Measurements from ENCODE around the gene ERN1. TPM values are rescaled to one million over a fixed set of nuclear protein-coding genes. Genes with fewer than 3 reads are reported as not detected.

Gene ERN1
- total and polyA plus RNA-seq, 2 of the 8 experiments (the other 6 are each of a cell fraction or from before 2014, with no cell fraction given) = 1.8 to 3.9 TPM

DNA sequence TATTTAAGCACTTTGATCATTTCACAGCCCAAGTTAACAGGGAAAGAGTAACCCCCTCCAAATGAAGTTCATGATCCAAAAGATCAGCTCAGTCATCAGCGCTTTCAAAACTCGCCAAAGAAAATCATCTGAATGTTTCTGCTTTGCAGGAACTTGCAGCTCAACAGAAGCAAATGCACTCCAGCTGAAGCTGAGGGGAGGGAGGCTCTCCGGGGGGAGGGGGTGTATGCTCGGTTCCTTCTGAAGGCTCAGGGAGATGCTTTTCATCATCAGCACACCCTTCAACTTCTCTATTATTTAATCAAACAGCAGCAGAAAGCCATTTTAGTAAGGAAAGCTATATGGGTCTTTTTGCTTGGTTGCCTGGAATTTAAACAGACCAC lies 24.4 kb upstream of the ERN1 start (continued):
- TF ChIP-seq NANOG (IDR thresholded peaks at IDR 0.05; ENCODE audit: insufficient read depth, low read depth, low read length, poor library complexity, severe bottlenecking) (no peak), POLR2A (IDR thresholded peaks at IDR 0.05; ENCODE audit: control extremely low read depth in 1 of 2, low read depth in 2 of 2, low read length in 2 of 2) (no peak), JUN (IDR thresholded peaks at IDR 0.05; ENCODE audit: low read depth, low read length) (no peak), SRF (IDR thresholded peaks at IDR 0.05; ENCODE audit: low read depth, low read length) (no peak), TCF12 (IDR thresholded peaks at IDR 0.05; ENCODE audit: low read depth, low read length) (no peak), KDM1A (IDR thresholded peaks at IDR 0.05; ENCODE audit: borderline replicate concordance, low read length) (no peak), RXRA (IDR thresholded peaks at IDR 0.05; ENCODE audit: insufficient read depth, low read depth, low read length) (no peak), JUND (IDR thresholded peaks at IDR 0.05; ENCODE audit: low read length) (no peak)
